CD4-positive, alpha-beta memory T cell (primary cell): ENCODE results near the gene CIRBP. TPM values are rescaled to one million over a fixed set of nuclear protein-coding genes. Genes with fewer than 3 reads are reported as not detected.
A peak's percentile ranks its signal among the peaks of the same experiment; 100 is the strongest.
"Not testable (repeated sequence)": the region's sequence is repeated elsewhere in the genome, so short reads cannot be mapped to it uniquely, and the experiment has no call there.

ENCODE experiments used
- CTCF ChIA-PET: fragments of 350-600 bp; sonication (Branson Sonifier 250); formaldehyde crosslinking; loops from one replicate; lab custom pipeline; 2021; ENCODE audit warnings: inconsistent platforms; ENCODE audit not compliant: partially characterized antibody; lab: Charles Lee
- POLR2A ChIA-PET: fragments of 350-600 bp; sonication (Branson Sonifier 250); formaldehyde crosslinking; loops from one replicate; lab custom pipeline; 2021; ENCODE audit not compliant: partially characterized antibody; lab: Charles Lee
- DNase-seq, 5 donors: peaks; one replicate each; pipeline versions ENCODE4 v3.0.0 to v3.0.0-alpha.2; 2020 to 2022; ENCODE audit warnings: mixed read lengths in 1 of 5
- H3K27ac ChIP-seq: one replicate; pipeline ENCODE4 v1.7.0; 2013; ENCODE audit warnings: low read depth, low read length
- H3K27me3 ChIP-seq: 2 replicates; pipeline ENCODE4 v1.7.0; 2013; ENCODE audit warnings: mild to moderate bottlenecking, low read length, moderate library complexity; ENCODE audit not compliant: insufficient read depth
- H3K36me3 ChIP-seq: 2 replicates; pipeline ENCODE4 v1.7.0; 2013; ENCODE audit warnings: mild to moderate bottlenecking, low read length, moderate library complexity; ENCODE audit not compliant: insufficient read depth
- H3K4me1 ChIP-seq: 2 replicates; pipeline ENCODE4 v1.7.0; 2013; ENCODE audit warnings: mild to moderate bottlenecking, low read length, moderate library complexity; ENCODE audit not compliant: insufficient read depth
- H3K4me3 ChIP-seq, 2 donors: one replicate each; pipeline ENCODE4 v1.7.0; 2013; ENCODE audit warnings: low read length in 2 of 2, mild to moderate bottlenecking in 1 of 2
- H3K9me3 ChIP-seq, 2 donors: one replicate each; pipeline ENCODE4 v1.7.0; 2013; ENCODE audit warnings: low read length in 2 of 2, control low read depth in 1 of 2; ENCODE audit not compliant: control insufficient read depth in 1 of 2
- H3K27ac Mint-ChIP-seq, 7 donors: one replicate each; pipeline ENCODE4 v1.8.0; 2020 to 2021; ENCODE audit warnings: mixed read lengths in 7 of 7, mild to moderate bottlenecking in 6 of 7, inconsistent platforms in 3 of 7, moderate library complexity in 3 of 7
- H3K27me3 Mint-ChIP-seq, 2 donors: one replicate each; pipeline ENCODE4 v1.8.0; 2020 to 2021; ENCODE audit warnings: mixed read lengths in 2 of 2
- H3K36me3 Mint-ChIP-seq, 2 donors: one replicate each; pipeline ENCODE4 v1.8.0; 2020 to 2021; ENCODE audit warnings: mixed read lengths in 2 of 2, inconsistent platforms in 1 of 2, mild to moderate bottlenecking in 1 of 2
- H3K4me1 Mint-ChIP-seq, 4 donors: one replicate each; pipeline ENCODE4 v1.8.0; 2020 to 2021; ENCODE audit warnings: mixed read lengths in 4 of 4, mild to moderate bottlenecking in 1 of 4
- H3K4me3 Mint-ChIP-seq, 8 donors: one replicate each; pipeline ENCODE4 v1.8.0; 2020 to 2021; ENCODE audit warnings: mixed read lengths in 8 of 8, mild to moderate bottlenecking in 7 of 8, moderate library complexity in 6 of 8, inconsistent platforms in 3 of 8
- H3K9me3 Mint-ChIP-seq, 8 donors: one replicate each; pipeline ENCODE4 v1.8.0; 2020 to 2021; ENCODE audit warnings: mixed read lengths in 8 of 8, mild to moderate bottlenecking in 5 of 8, inconsistent platforms in 3 of 8, moderate library complexity in 1 of 8
- intact Hi-C: fragments of 100-400 bp; cut with micrococcal nuclease; formaldehyde crosslinking; loops from one replicate; pipeline ENCODE4 v1.15.1; 2023
- polyA plus RNA-seq, 2 donors: library from polyadenylated mRNA; unstranded; fragments of 300-500 nt; fragmentation: Illumina TruSeq; gene quantifications; one replicate each; pipeline ENCODE4 v1.2.3, GENCODE V29; 2021
- total RNA-seq, 2 experiments: library from RNA; stranded (reverse); gene quantifications; one replicate each; pipeline ENCODE4 v1.2.3, GENCODE V29; 2021

Gene CIRBP
- total and polyA plus RNA-seq, 4 experiments from 2014 or later, result 160 to 638 (median 416) TPM

DNA sequence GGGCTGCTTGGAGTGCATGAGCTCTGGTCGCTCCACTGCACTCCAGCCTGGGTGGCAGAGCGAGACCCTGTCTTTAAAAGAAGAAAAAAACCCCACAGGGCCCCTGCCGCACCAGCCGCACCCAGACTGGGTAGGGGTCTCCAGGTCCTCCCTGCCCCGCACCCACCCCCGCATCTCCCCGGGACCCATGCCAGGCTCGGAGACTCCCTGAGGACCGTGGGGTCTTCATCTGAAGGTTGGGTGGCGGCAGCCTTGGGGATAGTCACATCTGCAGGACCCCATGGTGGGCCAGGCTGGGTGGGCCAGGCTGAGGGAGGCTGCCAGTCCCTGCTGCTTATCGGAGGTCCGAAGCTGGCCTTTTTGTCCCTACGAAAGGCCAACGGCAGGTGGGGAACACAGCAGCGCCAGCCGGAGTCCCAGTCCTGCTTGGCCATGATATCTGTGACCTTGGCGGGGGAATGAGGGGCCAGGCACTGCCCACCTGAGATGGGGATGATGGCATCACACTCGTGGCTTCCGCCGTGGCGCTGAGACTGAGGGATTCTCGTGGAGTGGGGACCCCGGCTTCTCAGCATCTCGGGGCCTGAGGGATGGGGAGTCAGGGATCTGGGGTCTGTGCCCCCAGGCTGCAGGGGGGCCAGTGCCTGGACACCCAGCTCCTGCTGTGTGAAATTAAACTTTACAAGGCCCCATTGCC lies 27.6 kb downstream of the CIRBP start:
- Histone ChIP-seq H3K36me3 (no peaks in the 10 kb centered on the region), H3K27me3 (peaks cover 6% of the 10 kb centered on the region), H3K4me1 (peaks cover 6% of the 10 kb centered on the region), H3K27ac (no peak overlapping the region), H3K4me3 (no peak overlapping the region), H3K9me3 (no peaks in the 10 kb centered on the region)
- Mint-ChIP-seq H3K4me3 (peak overlapping the region in 1 of 8 donors; percentile 29), H3K4me1 (no peaks in the 10 kb centered on the region), H3K36me3 (no peaks in the 10 kb centered on the region), H3K27me3 (peaks cover 11 to 13% of the 10 kb centered on the region in 2 donors), H3K27ac (no peak overlapping the region), H3K9me3 (no peaks in the 10 kb centered on the region)
- DNase-seq, result no peak
- CTCF ChIA-PET, result no interaction called here
- POLR2A ChIA-PET, result no interaction called here
- intact Hi-C loops, result loop anchor here (10.0 kb wide), 1 partner anchor 48 kb away; no protein-coding TSS in a partner anchor

DNA sequence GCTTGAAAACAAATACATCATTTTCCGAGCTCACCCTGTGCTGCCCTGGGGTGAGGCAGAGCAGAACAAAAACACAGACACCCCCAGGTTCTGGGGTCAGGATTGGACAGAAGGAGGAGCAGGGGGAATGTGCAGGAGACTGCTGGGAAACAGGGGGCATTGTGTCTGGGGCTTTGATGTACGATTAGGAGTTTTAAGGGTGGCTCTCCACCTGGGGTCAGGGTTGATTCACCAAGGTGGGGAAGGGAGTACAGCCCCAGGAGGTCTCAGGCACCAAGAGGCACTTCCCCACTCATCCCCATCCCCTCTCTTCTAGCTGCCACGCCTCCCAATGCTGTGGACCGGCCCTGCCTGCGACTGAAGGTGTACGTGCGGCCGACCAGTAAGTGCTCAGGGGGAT lies 29.1 kb downstream of the CIRBP start:
- Mint-ChIP-seq H3K27me3 (peaks cover 5 to 9% of the 10 kb centered on the region in 2 donors), H3K9me3 (no peaks in the 10 kb centered on the region), H3K4me1 (no peaks in the 10 kb centered on the region), H3K36me3 (no peaks in the 10 kb centered on the region), H3K27ac (peak overlapping the region in 1 of 7 donors; percentile 33), H3K4me3 (no peak overlapping the region)
- no peak for DNase-seq
- Histone ChIP-seq H3K9me3 (no peaks in the 10 kb centered on the region), H3K27ac (no peak overlapping the region), H3K4me3 (no peak overlapping the region), H3K4me1 (peaks cover 6% of the 10 kb centered on the region), H3K36me3 (no peaks in the 10 kb centered on the region), H3K27me3 (peaks cover 6% of the 10 kb centered on the region)
- intact Hi-C loops, result loop anchor here (10.0 kb wide), 1 partner anchor 47 kb away; no protein-coding TSS in a partner anchor
- CTCF ChIA-PET, result no interaction called here
- POLR2A ChIA-PET, result no interaction called here

DNA sequence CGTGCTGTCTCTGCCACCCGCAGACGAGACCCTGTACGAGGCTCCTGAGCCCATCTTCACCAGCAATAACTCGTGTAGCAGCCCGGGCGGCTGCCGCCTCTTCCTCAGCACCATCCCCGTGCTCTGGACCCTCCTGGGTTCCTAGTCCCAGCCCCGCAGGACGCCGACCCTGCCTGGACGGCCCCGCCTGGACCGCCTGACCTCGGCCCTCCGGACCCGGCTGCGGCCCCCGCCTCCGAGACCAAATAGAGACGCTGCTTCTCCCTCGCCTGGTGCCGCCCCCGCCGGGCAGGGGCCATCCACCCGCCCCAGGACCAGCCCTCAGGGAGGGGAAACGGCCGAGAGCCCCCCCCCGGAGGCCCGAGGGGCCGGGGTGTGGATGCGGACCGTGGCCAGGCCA lies 30.7 kb downstream of the CIRBP start:
- Histone ChIP-seq H3K4me3 (no peak overlapping the region), H3K27me3 (peaks cover 5% of the 10 kb centered on the region), H3K27ac (no peak overlapping the region), H3K4me1 (peaks cover 6% of the 10 kb centered on the region), H3K36me3 (no peaks in the 10 kb centered on the region), H3K9me3 (no peaks in the 10 kb centered on the region)
- no peaks in the 10 kb centered on the region for H3K36me3 Mint-ChIP-seq
- H3K4me1 Mint-ChIP-seq, result no peaks in the 10 kb centered on the region
- H3K27ac Mint-ChIP-seq, result no peak overlapping the region
- POLR2A ChIA-PET, result no interaction called here
- CTCF ChIA-PET, result no interaction called here
- intact Hi-C loops, result loop anchor here (10.0 kb wide), 1 partner anchor 45 kb away; no protein-coding TSS in a partner anchor
- DNase-seq, result no peak
- H3K9me3 Mint-ChIP-seq, result no peaks in the 10 kb centered on the region
- no peak overlapping the region for H3K4me3 Mint-ChIP-seq
- peaks cover 0 to 6% of the 10 kb centered on the region in 2 donors for H3K27me3 Mint-ChIP-seq

DNA sequence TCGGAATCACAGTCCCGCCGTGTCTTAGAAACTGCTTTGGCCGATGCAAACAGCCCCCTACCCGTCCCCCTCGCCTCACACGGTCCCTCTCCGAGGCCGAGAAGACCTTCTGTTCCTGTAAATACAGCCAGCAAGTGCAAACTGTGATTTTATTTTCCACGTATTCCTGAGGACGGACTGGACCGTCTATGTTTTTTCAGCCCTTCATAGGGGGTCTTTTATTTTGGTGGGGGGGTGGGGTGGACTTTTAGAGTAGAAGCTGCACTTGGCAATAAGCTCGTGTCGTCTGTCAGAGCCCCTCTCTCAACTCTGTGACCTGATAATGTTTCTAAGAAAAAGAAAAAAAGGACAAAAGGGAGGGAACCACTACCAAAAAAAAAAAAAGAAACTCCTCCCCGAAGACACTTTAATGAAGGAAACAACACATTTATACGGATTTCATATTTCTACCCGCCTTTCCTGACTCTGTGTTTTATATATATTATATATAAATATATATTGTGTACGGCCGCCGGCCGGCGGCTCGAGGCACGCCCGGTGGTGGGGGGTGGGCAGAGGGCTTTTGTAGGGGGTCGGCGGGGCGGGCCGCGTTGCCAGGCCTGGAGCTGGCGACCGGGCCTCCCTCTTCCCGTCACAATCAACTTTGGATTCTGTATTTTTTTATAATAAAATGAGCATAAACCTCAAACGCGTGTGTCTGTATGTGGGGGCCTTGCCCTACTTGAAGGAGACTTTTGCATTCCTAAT lies 31.8 kb downstream of the CIRBP start:
- Histone ChIP-seq H3K4me3 (no peak overlapping the region), H3K36me3 (no peaks in the 10 kb centered on the region), H3K4me1 (no peaks in the 10 kb centered on the region), H3K9me3 (no peaks in the 10 kb centered on the region), H3K27me3 (no peaks in the 10 kb centered on the region), H3K27ac (no peak overlapping the region)
- Mint-ChIP-seq H3K27me3 (peaks cover 0 to 5% of the 10 kb centered on the region in 2 donors), H3K36me3 (no peaks in the 10 kb centered on the region), H3K4me1 (no peaks in the 10 kb centered on the region), H3K4me3 (no peak overlapping the region), H3K9me3 (no peaks in the 10 kb centered on the region), H3K27ac (no peak overlapping the region)
- no peak for DNase-seq
- ChIA-PET CTCF (no interaction called here), POLR2A (no interaction called here)
- intact Hi-C loops, result no loop called here

DNA sequence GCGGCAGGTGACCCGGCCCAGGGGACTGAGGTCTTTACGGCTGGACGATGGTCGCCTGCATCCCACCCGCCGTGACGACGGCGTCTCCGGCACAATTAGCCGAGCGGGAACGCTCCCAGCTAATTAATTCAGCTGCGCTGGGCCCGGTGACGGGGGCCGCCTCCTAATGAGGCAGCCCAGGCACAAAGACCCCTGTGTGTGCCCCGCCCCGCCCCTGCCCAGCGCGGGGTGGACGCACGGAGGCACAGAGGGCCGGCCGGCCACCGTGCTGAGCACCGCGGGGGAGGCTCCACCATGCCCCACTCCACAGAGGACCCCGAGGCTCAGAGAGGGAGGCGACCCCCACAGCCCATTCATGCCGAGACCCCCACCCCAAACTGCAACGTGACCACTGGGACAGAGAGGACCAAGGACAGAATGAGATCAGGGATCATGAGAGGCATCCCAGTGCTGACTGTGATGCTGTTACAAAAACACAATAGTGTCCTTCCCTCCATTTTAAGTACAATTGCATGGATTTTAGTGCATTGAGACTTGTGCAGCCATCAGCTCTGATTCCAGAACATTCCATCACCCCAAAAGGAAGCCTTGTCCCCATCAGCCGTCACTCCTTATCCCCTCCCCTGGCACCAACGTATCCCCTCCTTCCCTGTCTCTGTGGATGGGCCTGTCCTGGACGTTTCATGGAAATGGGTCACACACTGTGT lies 33.6 kb downstream of the CIRBP start:
- H3K27ac Mint-ChIP-seq, result no peak overlapping the region
- H3K9me3 Mint-ChIP-seq, result no peaks in the 10 kb centered on the region
- no peak for DNase-seq
- H3K4me3 ChIP-seq, result no peak overlapping the region
- H3K4me1 ChIP-seq, result no peaks in the 10 kb centered on the region
- no peaks in the 10 kb centered on the region for H3K36me3 Mint-ChIP-seq
- no peak overlapping the region for H3K27ac ChIP-seq
- H3K4me3 Mint-ChIP-seq, result no peak overlapping the region
- H3K9me3 ChIP-seq, result no peaks in the 10 kb centered on the region
- intact Hi-C loops, result no loop called here
- no peaks in the 10 kb centered on the region for H3K36me3 ChIP-seq
- ChIA-PET CTCF (no interaction called here), POLR2A (no interaction called here)
- H3K27me3 Mint-ChIP-seq, result peaks cover 0 to 2% of the 10 kb centered on the region in 2 donors
- no peaks in the 10 kb centered on the region for H3K27me3 ChIP-seq
- H3K4me1 Mint-ChIP-seq, result no peaks in the 10 kb centered on the region

DNA sequence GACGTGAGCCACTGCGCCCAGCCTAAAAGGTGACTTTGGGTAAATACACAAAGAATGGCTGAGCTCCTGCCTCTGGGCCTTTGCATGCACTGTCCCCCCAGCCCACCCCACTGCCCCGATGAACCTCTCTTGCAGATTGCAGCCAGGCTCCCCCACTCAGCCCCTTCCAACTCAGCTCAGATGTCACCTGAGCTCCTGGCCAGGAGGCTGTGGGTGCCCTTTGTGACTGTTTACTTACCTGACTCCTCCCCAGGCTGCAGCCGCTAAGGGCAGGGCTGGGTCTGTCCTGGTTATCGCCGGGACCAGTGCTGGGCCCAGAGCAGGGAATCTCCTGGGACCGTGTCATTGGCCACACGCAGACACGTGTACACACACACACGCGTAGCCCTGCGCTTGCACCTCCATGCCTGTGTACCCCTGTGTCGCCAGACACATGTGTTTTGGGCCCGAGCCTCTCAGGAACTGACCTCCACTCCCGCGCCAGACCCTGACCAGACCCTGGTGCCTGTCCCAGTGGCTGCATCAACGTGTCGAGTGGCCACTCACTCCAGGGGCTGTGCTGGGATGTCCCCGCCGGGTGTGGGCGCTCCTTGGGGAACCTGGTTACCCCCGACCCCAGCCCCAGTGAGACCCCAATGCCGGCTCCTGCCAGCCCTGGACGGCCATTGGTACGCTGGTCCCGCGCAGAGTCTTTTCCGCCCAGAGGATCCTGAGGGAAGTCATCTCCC lies 35.2 kb downstream of the CIRBP start:
- Mint-ChIP-seq H3K27me3 (no peaks in the 10 kb centered on the region), H3K27ac (no peak overlapping the region), H3K36me3 (no peaks in the 10 kb centered on the region), H3K9me3 (no peaks in the 10 kb centered on the region), H3K4me3 (no peak overlapping the region), H3K4me1 (no peaks in the 10 kb centered on the region)
- no peak overlapping the region for H3K27ac ChIP-seq
- no peak overlapping the region for H3K4me3 ChIP-seq
- intact Hi-C loops, result no loop called here
- H3K36me3 ChIP-seq, result no peaks in the 10 kb centered on the region
- no peaks in the 10 kb centered on the region for H3K27me3 ChIP-seq
- ChIA-PET CTCF (no interaction called here), POLR2A (no interaction called here)
- DNase-seq, result no peak
- H3K9me3 ChIP-seq, result no peaks in the 10 kb centered on the region
- H3K4me1 ChIP-seq, result no peaks in the 10 kb centered on the region

DNA sequence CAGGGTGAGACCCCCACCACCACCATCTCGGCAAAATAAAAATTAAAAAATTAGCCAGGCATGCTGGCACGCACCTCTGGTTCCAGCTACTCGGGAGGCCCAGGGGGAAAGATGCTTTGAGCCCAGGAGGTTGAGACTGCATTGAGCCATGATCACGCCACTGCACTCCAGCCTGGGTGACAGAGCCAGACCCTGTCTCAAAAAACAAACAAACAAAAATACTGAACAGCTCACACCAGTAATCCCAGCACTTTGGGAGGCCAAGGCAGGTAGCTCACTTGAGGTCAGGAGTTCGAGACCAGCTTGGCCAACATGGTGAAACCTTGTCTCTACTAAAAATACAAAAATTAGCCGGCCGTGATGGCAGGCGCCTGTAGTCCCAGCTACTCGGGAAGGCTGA lies 36.2 kb downstream of the CIRBP start:
- H3K9me3 Mint-ChIP-seq, H3K36me3 ChIP-seq, H3K4me1 Mint-ChIP-seq, POLR2A ChIA-PET, H3K4me3 Mint-ChIP-seq, intact Hi-C loops, H3K27me3 Mint-ChIP-seq, H3K27ac Mint-ChIP-seq, H3K9me3 ChIP-seq, H3K4me3 ChIP-seq, H3K36me3 Mint-ChIP-seq, H3K27ac ChIP-seq, DNase-seq, H3K4me1 ChIP-seq, CTCF ChIA-PET, H3K27me3 ChIP-seq: not testable (repeated sequence)
